PC-3 (cell line): ENCODE data around the gene CGRRF1. TPM values are rescaled to one million over a fixed set of nuclear protein-coding genes. Genes with fewer than 3 reads are reported as not detected.

Source experiments
- ATAC-seq: fragments of 200-7000 bp; cut with Tn5 transposase; 2 replicates; pipeline ENCODE4 v1.9.1; 2020; ENCODE audit warnings: mild to moderate bottlenecking, moderate library complexity
- BruUV-seq: library from RNA; stranded (reverse); fragments of 400-500 nt; replicated peaks from 2 replicates; lab custom pipeline; 2021; lab: Mats Ljungman, UMichigan
- CTCF ChIA-PET: fragments of 300-600 bp; sonication (Branson Sonifier 250); formaldehyde crosslinking; loops from one replicate; lab custom pipeline; 2022; ENCODE audit warnings: antibody characterized with exemption; lab: Charles Lee
- POLR2A ChIA-PET: fragments of 300-600 bp; sonication (Branson Sonifier 250); formaldehyde crosslinking; loops from one replicate; lab custom pipeline; 2022; ENCODE audit warnings: antibody characterized with exemption; ENCODE audit not compliant: unreplicated experiment; lab: Charles Lee
- DNase-seq: peaks from one replicate; pipeline ENCODE4 v3.0.0-alpha.2; 2015
- H2AFZ ChIP-seq: fragments of 300-600 bp; sonication (generic); 2 replicates; pipeline ENCODE4 v1.6.0; 2016; ENCODE audit warnings: antibody characterized with exemption, low read length
- H3F3A ChIP-seq: fragments of 300-600 bp; sonication (generic); one replicate; pipeline ENCODE4 v1.6.0; 2017; ENCODE audit warnings: antibody characterized with exemption, low read length, control low read depth, mild to moderate bottlenecking; ENCODE audit not compliant: unreplicated experiment
- H3K27ac ChIP-seq: fragments of 300-600 bp; sonication (generic); 2 replicates; pipeline ENCODE4 v1.5.1; 2016; ENCODE audit warnings: mild to moderate bottlenecking, low read length
- H3K27me3 ChIP-seq: fragments of 300-600 bp; sonication (generic); 2 replicates; pipeline ENCODE4 v1.6.1; 2016; ENCODE audit warnings: low read length, mixed read lengths
- H3K36me3 ChIP-seq: fragments of 300-600 bp; sonication (generic); 2 replicates; pipeline ENCODE4 v1.6.1; 2016; ENCODE audit warnings: low read depth, mixed run types, low read length, mixed read lengths
- H3K4me1 ChIP-seq: fragments of 300-600 bp; sonication (generic); 2 replicates; pipeline ENCODE4 v1.5.1; 2016; ENCODE audit warnings: low read length; ENCODE audit not compliant: insufficient read depth
- H3K4me2 ChIP-seq: fragments of 300-600 bp; sonication (generic); 2 replicates; pipeline ENCODE4 v1.6.0; 2016; ENCODE audit warnings: low read length
- H3K4me3 ChIP-seq: fragments of 300-600 bp; sonication (generic); 2 replicates; pipeline ENCODE4 v1.5.1; 2016; ENCODE audit warnings: mild to moderate bottlenecking, low read length, mixed read lengths
- H3K79me2 ChIP-seq: fragments of 300-600 bp; sonication (generic); 2 replicates; pipeline ENCODE4 v1.6.1; 2017; ENCODE audit warnings: low read length, mixed read lengths
- H3K9ac ChIP-seq: fragments of 300-600 bp; sonication (generic); 2 replicates; pipeline ENCODE4 v1.6.0; 2016; ENCODE audit warnings: mild to moderate bottlenecking, low read length
- H3K9me2 ChIP-seq: fragments of 300-600 bp; sonication (generic); replicated peaks from 2 replicates; pipeline ENCODE4 v1.6.1; 2016; ENCODE audit warnings: mixed run types, low read length, mixed read lengths
- H3K9me3 ChIP-seq: fragments of 300-600 bp; sonication (generic); 2 replicates; pipeline ENCODE4 v1.6.1; 2016; ENCODE audit warnings: low read length, mixed read lengths
- H4K20me1 ChIP-seq: fragments of 300-600 bp; sonication (generic); 2 replicates; pipeline ENCODE4 v1.6.1; 2016; ENCODE audit warnings: low read length, mixed read lengths
- CTCF ChIP-seq: fragments of 300-600 bp; sonication (generic); conservative IDR thresholded peaks from 2 replicates; pipeline ENCODE4 v1.5.1; 2017; ENCODE audit warnings: antibody characterized with exemption, low read depth, mild to moderate bottlenecking, low read length
- EZH2 ChIP-seq: fragments of 300-600 bp; sonication (generic); IDR thresholded peaks from one replicate; pipeline ENCODE4 v1.6.1; 2017; ENCODE audit warnings: antibody characterized with exemption, mild to moderate bottlenecking, low read length; ENCODE audit not compliant: unreplicated experiment
- EZH2phosphoT487 ChIP-seq: fragments of 300-600 bp; sonication (generic); IDR thresholded peaks from 2 replicates; pipeline ENCODE4 v1.6.1; 2018; ENCODE audit warnings: mild to moderate bottlenecking, antibody characterized with exemption, low read length, borderline replicate concordance
- intact Hi-C: fragments of 100-400 bp; cut with micrococcal nuclease; formaldehyde crosslinking; loops from 2 replicates; pipeline ENCODE4 v1.9.0; 2023
- total RNA-seq: library from RNA; depleted of rRNA; stranded (reverse); fragments of >200 nt; gene quantifications from 2 replicates; pipeline ENCODE4 v1.2.3, GENCODE V29; 2014

CGRRF1 gene
- total RNA-seq, 1 experiment from 2014 or later: 31.3 TPM

DNA sequence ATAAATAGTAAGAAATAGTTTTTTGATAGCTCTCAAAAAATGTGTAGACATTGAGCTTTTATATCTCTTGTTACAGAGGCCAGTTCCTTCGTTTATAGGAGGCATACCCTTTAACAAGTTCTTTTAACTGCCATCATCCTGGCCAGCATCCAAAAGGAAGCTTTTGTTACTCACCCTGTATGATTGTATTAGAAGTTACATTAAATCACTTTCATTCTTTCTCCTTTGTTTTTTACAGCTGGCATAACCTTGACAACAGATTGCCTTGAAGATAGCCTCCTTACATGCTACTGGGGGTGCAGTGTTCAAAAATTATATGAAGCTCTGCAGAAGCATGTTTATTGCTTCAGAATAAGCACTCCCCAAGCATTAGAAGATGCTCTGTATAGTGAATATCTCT, 20.1 kb downstream of the CGRRF1 start:
- no TSS peak for BruUV-seq
- intact Hi-C loops: no loop called here
- Histone ChIP-seq H3K4me3 (no peak overlapping the region), H3K4me1 (peaks cover 8% of the 10 kb centered on the region), H3K9me2 (no peaks in the 10 kb centered on the region), H3K36me3 (no peaks in the 10 kb centered on the region; the same call in 1 of the 2 replicates), H3K27me3 (no peaks in the 10 kb centered on the region), H4K20me1 (no peaks in the 10 kb centered on the region), H3K27ac (no peak overlapping the region), H3K4me2 (no peak overlapping the region), H2AFZ (no peak overlapping the region), H3F3A (no peaks in the 10 kb centered on the region), H3K79me2 (no peaks in the 10 kb centered on the region), H3K9me3 (no peaks in the 10 kb centered on the region), H3K9ac (no peak overlapping the region)
- TF ChIP-seq EZH2 (no peak), CTCF (no peak), EZH2phosphoT487 (no peak)
- DNase-seq: peak; percentile 87
- ATAC-seq: peak; percentile 97
- CTCF ChIA-PET: interaction anchor here (0.6 to 1.1 kb wide), 8 partner anchors 20 to 1622 kb away, joined by 3 to 9 read pairs (median 6); partner anchors contain the start of genes CGRRF1 and GMFB
- POLR2A ChIA-PET: interaction anchor here (0.6 to 1.3 kb wide), 4 partner anchors 20 to 601 kb away, joined by 4 to 17 read pairs (median 4); partner anchors contain the start of gene CGRRF1

DNA sequence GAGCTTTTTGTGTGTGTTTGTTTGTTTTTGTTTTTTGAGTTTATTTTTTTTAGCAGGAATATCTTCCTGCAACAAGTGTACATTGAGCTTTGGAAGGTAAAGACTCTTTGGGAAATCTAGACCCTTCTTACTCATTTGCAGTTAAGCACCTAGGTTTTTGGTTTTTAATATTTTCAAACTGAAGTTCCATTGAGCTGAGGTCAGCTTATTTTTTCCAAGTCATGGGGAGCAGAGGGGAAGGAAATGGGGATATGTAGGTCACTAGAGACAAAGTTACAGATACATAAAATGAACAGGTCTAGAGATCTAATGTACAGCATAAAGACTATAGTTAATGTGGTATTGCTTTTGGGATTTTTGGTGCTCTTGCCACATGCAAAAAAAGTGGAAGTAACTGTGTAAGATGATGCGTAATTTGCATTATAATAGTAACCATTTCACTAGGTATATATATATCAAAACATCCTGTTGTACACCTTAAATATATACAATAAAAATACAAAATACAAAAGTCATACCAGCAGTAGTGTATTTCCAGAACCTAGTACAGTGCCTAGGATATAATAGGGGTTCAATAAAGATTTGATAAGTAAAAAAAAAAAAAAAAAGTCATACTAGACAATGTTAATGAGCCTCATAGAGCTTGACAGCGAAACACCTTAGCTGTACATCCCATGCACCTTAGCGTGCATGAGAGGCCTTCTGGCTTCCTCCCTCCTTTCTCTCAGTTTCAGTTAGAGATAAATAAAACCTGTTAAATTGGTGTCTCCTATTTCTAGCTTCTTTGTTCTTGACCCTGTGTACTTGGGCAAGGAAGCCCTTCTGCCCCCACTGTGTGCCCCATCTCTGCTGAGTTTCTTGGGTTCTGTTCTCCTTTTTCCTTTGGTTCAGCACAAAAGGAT, 22.7 kb downstream of the CGRRF1 start:
- Histone ChIP-seq H3K27me3 (no peaks in the 10 kb centered on the region), H3K9me3 (no peaks in the 10 kb centered on the region), H3K9ac (no peak overlapping the region), H4K20me1 (no peaks in the 10 kb centered on the region), H3K27ac (no peak overlapping the region), H3K4me3 (no peak overlapping the region), H3F3A (no peaks in the 10 kb centered on the region), H3K36me3 (no peaks in the 10 kb centered on the region; the same call in 1 of the 2 replicates), H3K9me2 (no peaks in the 10 kb centered on the region), H2AFZ (no peak overlapping the region), H3K4me2 (no peak overlapping the region), H3K79me2 (no peaks in the 10 kb centered on the region), H3K4me1 (peaks cover 8% of the 10 kb centered on the region)
- intact Hi-C loops: no loop called here
- CTCF ChIA-PET: interaction anchor here (0.6 kb wide), 2 partner anchors 519 to 848 kb away, joined by 3 read pairs; no protein-coding TSS in a partner anchor
- ATAC-seq (no peak), DNase-seq (no peak)
- TF ChIP-seq CTCF (no peak), EZH2 (no peak), EZH2phosphoT487 (no peak)
- BruUV-seq: no TSS peak
- POLR2A ChIA-PET: interaction anchor here (0.6 kb wide), 2 partner anchors 579 to 1040 kb away, joined by 3 to 5 read pairs; no protein-coding TSS in a partner anchor

DNA sequence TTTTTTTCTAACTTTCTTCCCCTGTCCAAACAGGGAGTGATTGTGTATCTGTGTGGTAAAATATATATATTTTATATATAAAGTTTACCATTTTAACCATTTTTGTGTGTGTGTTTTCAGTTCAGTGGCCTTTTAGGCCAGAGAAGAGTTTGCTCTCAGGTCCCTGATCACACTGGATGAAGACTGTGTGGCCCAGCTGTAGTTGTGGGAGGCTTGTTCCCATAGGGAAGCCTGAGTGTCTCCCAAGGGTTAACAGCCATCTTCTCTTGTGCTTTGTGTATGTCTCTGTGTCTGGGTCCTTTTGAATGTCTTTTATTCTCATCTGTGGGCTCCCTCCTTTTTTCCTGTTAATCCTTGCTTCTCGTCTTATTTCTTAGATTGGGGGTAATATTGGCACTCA, 23.4 kb downstream of the CGRRF1 start:
- Histone ChIP-seq H4K20me1 (no peaks in the 10 kb centered on the region), H3F3A (no peaks in the 10 kb centered on the region), H3K79me2 (no peaks in the 10 kb centered on the region), H3K9ac (no peak overlapping the region), H3K4me1 (peaks cover 8% of the 10 kb centered on the region), H3K36me3 (peaks cover 2% of the 10 kb centered on the region), H3K9me3 (no peaks in the 10 kb centered on the region), H2AFZ (no peak overlapping the region), H3K27ac (no peak overlapping the region), H3K27me3 (no peaks in the 10 kb centered on the region), H3K4me3 (no peak overlapping the region), H3K9me2 (no peaks in the 10 kb centered on the region), H3K4me2 (no peak overlapping the region)
- no TSS peak for BruUV-seq
- no peak for DNase-seq
- intact Hi-C loops: no loop called here
- TF ChIP-seq EZH2phosphoT487: no peak
- no peak for TF ChIP-seq EZH2
- no peak for TF ChIP-seq CTCF
- CTCF ChIA-PET: no interaction called here
- no peak for ATAC-seq
- POLR2A ChIA-PET: no interaction called here
